ENCODE results near the gene CXorf58.

CXorf58 gene

DNA sequence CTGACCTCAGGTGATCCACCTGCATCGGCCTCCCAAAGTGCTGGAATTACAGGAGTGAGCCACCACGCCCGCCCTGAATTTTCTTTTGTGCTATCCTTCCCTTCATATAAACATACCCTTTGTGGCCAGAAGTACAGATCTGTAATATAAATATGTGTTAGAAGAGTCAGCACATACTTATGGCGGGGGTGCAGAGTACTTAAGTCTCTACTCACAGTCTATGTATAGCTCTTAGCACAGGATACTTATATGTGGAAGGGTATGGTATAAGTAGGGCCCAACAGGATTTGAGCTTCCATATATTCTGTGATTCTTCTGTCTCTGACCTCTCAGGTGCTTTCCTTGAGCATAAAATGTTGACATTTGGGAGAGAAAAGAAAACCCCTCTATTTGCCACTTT is 18.2 kb downstream of the CXorf58 start:
- Histone ChIP-seq H2AFZ (ENCODE audit: low read length) (no peak overlapping the region), H3K27me3 (ENCODE audit: insufficient read depth, low read length, poor library complexity, severe bottlenecking) (no peaks in the 10 kb centered on the region), H3K4me2 (ENCODE audit: low read depth, low read length, poor library complexity, severe bottlenecking) (no peak overlapping the region), H3K79me2 (ENCODE audit: insufficient read depth, low read length) (no peaks in the 10 kb centered on the region), H4K20me1 (ENCODE audit: insufficient read depth, low read length, poor library complexity, severe bottlenecking) (no peaks in the 10 kb centered on the region), H3F3A (ENCODE audit: low read depth) (no peaks in the 10 kb centered on the region), H3K4me3 (ENCODE audit: low read length, poor library complexity, severe bottlenecking) (no peak overlapping the region), H3K9me3 (ENCODE audit: insufficient read depth, low read depth, low read length) (no peaks in the 10 kb centered on the region), H3K9ac (ENCODE audit: low read depth, low read length, poor library complexity, severe bottlenecking) (no peak overlapping the region), H3K9me2 (replicated peaks; ENCODE audit: low read depth, low read length) (no peaks in the 10 kb centered on the region), H3K4me1 (ENCODE audit: insufficient read depth, low read length, poor library complexity, severe bottlenecking) (no peaks in the 10 kb centered on the region), H3K36me3 (ENCODE audit: insufficient read depth, low read length) (no peaks in the 10 kb centered on the region)
- TF ChIP-seq, protein P1, sequence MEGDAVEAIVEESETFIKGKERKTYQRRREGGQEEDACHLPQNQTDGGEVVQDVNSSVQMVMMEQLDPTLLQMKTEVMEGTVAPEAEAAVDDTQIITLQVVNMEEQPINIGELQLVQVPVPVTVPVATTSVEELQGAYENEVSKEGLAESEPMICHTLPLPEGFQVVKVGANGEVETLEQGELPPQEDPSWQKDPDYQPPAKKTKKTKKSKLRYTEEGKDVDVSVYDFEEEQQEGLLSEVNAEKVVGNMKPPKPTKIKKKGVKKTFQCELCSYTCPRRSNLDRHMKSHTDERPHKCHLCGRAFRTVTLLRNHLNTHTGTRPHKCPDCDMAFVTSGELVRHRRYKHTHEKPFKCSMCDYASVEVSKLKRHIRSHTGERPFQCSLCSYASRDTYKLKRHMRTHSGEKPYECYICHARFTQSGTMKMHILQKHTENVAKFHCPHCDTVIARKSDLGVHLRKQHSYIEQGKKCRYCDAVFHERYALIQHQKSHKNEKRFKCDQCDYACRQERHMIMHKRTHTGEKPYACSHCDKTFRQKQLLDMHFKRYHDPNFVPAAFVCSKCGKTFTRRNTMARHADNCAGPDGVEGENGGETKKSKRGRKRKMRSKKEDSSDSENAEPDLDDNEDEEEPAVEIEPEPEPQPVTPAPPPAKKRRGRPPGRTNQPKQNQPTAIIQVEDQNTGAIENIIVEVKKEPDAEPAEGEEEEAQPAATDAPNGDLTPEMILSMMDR (conservative IDR thresholded peaks at IDR 0.05; ENCODE audit: low read length): no peak
- no peak for TF ChIP-seq EZH2phosphoT487 (IDR thresholded peaks at IDR 0.05; ENCODE audit: borderline replicate concordance)

- Histone ChIP-seq H3K27me3 (ENCODE audit: insufficient read depth, low read length, poor library complexity, severe bottlenecking) (no peaks in the 10 kb centered on the region), H3K9me2 (replicated peaks; ENCODE audit: low read depth, low read length) (no peaks in the 10 kb centered on the region), H3K9me3 (ENCODE audit: insufficient read depth, low read depth, low read length) (no peaks in the 10 kb centered on the region), H4K20me1 (ENCODE audit: insufficient read depth, low read length, poor library complexity, severe bottlenecking) (no peaks in the 10 kb centered on the region), H3F3A (ENCODE audit: low read depth) (no peaks in the 10 kb centered on the region), H3K79me2 (ENCODE audit: insufficient read depth, low read length) (no peaks in the 10 kb centered on the region), H3K4me2 (ENCODE audit: low read depth, low read length, poor library complexity, severe bottlenecking) (peak overlapping the region; percentile 55), H3K4me1 (ENCODE audit: insufficient read depth, low read length, poor library complexity, severe bottlenecking) (peaks cover 4% of the 10 kb centered on the region), H3K9ac (ENCODE audit: low read depth, low read length, poor library complexity, severe bottlenecking) (no peak overlapping the region), H3K36me3 (ENCODE audit: insufficient read depth, low read length) (no peaks in the 10 kb centered on the region), H3K4me3 (ENCODE audit: low read length, poor library complexity, severe bottlenecking) (no peak overlapping the region), H2AFZ (ENCODE audit: low read length) (0 out of 2 replicates have a peak overlapping the region, but pooled peaks have one; percentile 15)
- no peak for TF ChIP-seq EZH2phosphoT487 (IDR thresholded peaks at IDR 0.05; ENCODE audit: borderline replicate concordance)
- TF ChIP-seq, protein P1 (conservative IDR thresholded peaks at IDR 0.05; ENCODE audit: low read length): no peak
These were observed 23.2 kb downstream of the CXorf58 start for GRCh38 chrX:23930894-23931604.

DNA sequence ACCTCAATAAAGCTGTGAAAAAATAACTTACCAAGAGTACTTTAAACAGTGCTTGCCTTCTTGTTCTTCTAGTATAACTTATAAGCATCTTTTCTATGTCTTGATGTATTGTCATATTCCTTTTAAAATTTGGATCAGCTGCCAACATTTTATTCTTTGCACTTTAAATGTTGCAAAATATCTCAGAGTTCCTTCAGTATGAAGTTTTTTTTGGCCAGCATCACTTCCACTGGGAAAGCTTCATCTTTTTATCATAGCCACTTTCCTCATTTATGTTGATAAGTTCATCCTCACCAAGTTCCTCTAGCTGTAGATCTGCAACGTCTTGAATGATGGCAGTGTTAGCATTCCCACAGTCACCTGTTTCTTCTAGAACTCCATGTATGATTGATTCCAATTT is 24.2 kb downstream of the CXorf58 start:
- Histone ChIP-seq H3K9me3 (ENCODE audit: insufficient read depth, low read depth, low read length) (no peaks in the 10 kb centered on the region), H3K79me2 (ENCODE audit: insufficient read depth, low read length) (no peaks in the 10 kb centered on the region), H3K4me1 (ENCODE audit: insufficient read depth, low read length, poor library complexity, severe bottlenecking) (peaks cover 4% of the 10 kb centered on the region), H2AFZ (ENCODE audit: low read length) (0 out of 2 replicates have a peak overlapping the region, but pooled peaks have one; percentile 25), H3K36me3 (ENCODE audit: insufficient read depth, low read length) (no peaks in the 10 kb centered on the region), H4K20me1 (ENCODE audit: insufficient read depth, low read length, poor library complexity, severe bottlenecking) (no peaks in the 10 kb centered on the region), H3F3A (ENCODE audit: low read depth) (no peaks in the 10 kb centered on the region), H3K27me3 (ENCODE audit: insufficient read depth, low read length, poor library complexity, severe bottlenecking) (no peaks in the 10 kb centered on the region), H3K9ac (ENCODE audit: low read depth, low read length, poor library complexity, severe bottlenecking) (no peak overlapping the region), H3K4me2 (ENCODE audit: low read depth, low read length, poor library complexity, severe bottlenecking) (peak overlapping the region; percentile 55), H3K9me2 (replicated peaks; ENCODE audit: low read depth, low read length) (no peaks in the 10 kb centered on the region), H3K4me3 (ENCODE audit: low read length, poor library complexity, severe bottlenecking) (no peak overlapping the region)
- TF ChIP-seq, protein P1 (conservative IDR thresholded peaks at IDR 0.05; ENCODE audit: low read length): no peak
- TF ChIP-seq EZH2phosphoT487 (IDR thresholded peaks at IDR 0.05; ENCODE audit: borderline replicate concordance): no peak
